Measurements from ENCODE around the gene DEPDC4.
"Not testable (repeated sequence)": the region's sequence is repeated elsewhere in the genome, so short reads cannot be mapped to it uniquely, and the experiment has no call there.

Gene DEPDC4

DNA sequence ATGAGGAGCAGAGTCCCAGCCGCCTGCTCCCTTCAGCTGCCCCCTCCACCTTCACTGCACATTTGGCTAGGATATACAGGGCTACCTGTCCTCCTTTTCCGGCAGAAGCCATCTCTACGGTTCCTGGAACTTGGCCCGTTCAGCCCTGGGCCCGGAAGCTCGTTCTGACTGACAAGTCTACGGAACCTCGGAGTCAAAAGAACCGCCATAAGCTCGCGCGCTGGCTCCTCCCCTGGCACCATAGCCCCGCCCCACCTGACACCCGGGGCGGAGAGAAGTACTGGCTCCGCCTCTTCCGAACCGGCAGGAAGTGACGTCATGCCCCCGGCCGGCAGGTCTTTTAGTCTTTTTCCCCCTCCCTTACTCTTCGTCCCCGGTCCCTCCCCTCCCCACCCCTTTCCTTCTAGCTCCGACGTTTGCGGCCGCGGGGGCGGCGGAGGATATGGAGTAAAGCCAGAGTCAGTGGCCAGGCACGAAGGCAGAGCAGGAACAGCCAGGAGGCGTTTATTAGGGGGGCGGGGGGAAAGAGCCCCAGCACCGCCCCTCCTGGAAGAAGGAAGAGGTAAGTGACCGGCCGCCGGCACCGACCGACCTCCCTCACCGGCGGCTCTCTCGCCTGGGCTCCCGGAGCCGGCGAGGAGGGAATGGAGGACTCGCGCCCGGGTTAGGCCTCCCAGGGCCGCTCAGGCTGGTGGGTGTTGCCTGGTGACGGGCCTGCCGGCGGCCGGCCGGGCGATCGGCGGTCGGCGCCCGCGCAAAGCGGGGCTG, at the start of gene DEPDC4, which contains the start of gene SCYL2:
Gene DEPDC4 (minus strand): TSS at position 245 of the 768 bp plus-strand sequence. CDS start 3 bp downstream, at position 242.
Gene SCYL2 (plus strand): TSS at position 343 of the 768 bp plus-strand sequence. CDS start 15,794 bp downstream, outside the sequence.
- Histone ChIP-seq H2AFZ (ENCODE audit: low read depth, low read length) (peak within 1 kb of the TSS; percentile 92), H3K9ac (ENCODE audit: low read length) (peak within 1 kb of the TSS; percentile 83), H3K4me1 (ENCODE audit: low read length) (peaks cover 16% of the 10 kb centered on the region), H3K36me3 (replicated peaks; ENCODE audit: low read depth, low read length) (no peaks in the 10 kb centered on the region), H3K9me3 (ENCODE audit: insufficient read depth, low read length) (no peaks in the 10 kb centered on the region), H4K20me1 (ENCODE audit: insufficient read depth, low read length) (no peaks in the 10 kb centered on the region), H3K4me2 (ENCODE audit: low read length) (peak within 1 kb of the TSS; percentile 88), H3K4me3 (ENCODE audit: low read length) (peak within 1 kb of the TSS; percentile 93), H3K27me3 (ENCODE audit: low read depth, low read length) (no peaks in the 10 kb centered on the region), H3K79me2 (ENCODE audit: low read length) (peaks cover 44% of the 10 kb centered on the region), H3K27ac (ENCODE audit: low read length) (peak within 1 kb of the TSS; percentile 64)
- TF ChIP-seq EZH2phosphoT487 (IDR thresholded peaks at IDR 0.05; ENCODE audit: low read depth): no peak
- TF ChIP-seq, protein P1, sequence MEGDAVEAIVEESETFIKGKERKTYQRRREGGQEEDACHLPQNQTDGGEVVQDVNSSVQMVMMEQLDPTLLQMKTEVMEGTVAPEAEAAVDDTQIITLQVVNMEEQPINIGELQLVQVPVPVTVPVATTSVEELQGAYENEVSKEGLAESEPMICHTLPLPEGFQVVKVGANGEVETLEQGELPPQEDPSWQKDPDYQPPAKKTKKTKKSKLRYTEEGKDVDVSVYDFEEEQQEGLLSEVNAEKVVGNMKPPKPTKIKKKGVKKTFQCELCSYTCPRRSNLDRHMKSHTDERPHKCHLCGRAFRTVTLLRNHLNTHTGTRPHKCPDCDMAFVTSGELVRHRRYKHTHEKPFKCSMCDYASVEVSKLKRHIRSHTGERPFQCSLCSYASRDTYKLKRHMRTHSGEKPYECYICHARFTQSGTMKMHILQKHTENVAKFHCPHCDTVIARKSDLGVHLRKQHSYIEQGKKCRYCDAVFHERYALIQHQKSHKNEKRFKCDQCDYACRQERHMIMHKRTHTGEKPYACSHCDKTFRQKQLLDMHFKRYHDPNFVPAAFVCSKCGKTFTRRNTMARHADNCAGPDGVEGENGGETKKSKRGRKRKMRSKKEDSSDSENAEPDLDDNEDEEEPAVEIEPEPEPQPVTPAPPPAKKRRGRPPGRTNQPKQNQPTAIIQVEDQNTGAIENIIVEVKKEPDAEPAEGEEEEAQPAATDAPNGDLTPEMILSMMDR (IDR thresholded peaks at IDR 0.05; ENCODE audit: low read depth, low read length): no peak

DNA sequence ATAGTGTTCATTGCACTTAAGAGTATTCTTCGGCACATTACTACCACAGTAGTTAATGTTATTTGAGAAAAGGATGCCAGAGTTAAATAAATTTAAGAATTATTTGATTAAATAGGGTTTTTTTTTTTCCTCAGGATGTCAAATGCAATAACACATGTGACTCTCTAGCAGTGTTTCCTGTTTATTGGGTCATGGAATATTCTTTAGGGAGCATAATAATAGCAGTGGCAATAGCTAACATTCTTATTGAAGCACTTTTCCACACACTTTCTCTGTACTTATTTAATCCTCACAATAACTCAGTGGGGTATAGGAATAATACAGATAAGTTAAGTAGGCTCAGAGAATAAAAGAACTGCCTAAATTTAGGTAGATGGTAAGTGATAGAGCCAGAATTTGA, 44.4 kb upstream of the DEPDC4 start:
- Histone ChIP-seq H3K9ac (ENCODE audit: low read length) (no peak overlapping the region), H3K36me3 (replicated peaks; ENCODE audit: low read depth, low read length) (peaks cover 17% of the 10 kb centered on the region), H3K27ac (ENCODE audit: low read length) (no peak overlapping the region), H3K9me3 (ENCODE audit: insufficient read depth, low read length) (no peaks in the 10 kb centered on the region), H3K4me3 (ENCODE audit: low read length) (no peak overlapping the region), H3K27me3 (ENCODE audit: low read depth, low read length) (no peaks in the 10 kb centered on the region), H3K79me2 (ENCODE audit: low read length) (no peaks in the 10 kb centered on the region), H2AFZ (ENCODE audit: low read depth, low read length) (no peak overlapping the region), H3K4me2 (ENCODE audit: low read length) (no peak overlapping the region), H4K20me1 (ENCODE audit: insufficient read depth, low read length) (no peaks in the 10 kb centered on the region), H3K4me1 (ENCODE audit: low read length) (no peaks in the 10 kb centered on the region)
- TF ChIP-seq, protein P1 (IDR thresholded peaks at IDR 0.05; ENCODE audit: low read depth, low read length): no peak
- no peak for TF ChIP-seq EZH2phosphoT487 (IDR thresholded peaks at IDR 0.05; ENCODE audit: low read depth)

DNA sequence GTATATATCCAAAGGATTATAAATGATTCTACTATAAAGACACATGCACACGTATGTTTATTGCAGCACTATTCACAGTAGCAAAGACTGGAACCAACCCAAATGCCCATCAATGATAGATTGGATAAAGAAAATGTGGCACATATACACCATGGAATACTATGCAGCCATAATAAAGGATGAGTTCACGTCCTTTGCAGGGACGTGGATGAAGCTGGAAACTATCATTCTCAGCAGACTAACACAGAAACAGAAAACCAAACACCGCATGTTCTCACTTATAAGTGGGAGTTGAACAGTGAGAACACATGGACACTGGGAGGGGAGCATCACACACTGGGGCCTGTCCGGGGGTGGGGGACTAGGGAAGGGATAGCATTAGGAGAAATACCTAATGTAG, 41.3 kb upstream of the DEPDC4 start:
- not testable (repeated sequence) for H4K20me1 ChIP-seq (ENCODE audit: insufficient read depth, low read length); H2AFZ ChIP-seq (ENCODE audit: low read depth, low read length); H3K4me1 ChIP-seq (ENCODE audit: low read length); H3K27me3 ChIP-seq (ENCODE audit: low read depth, low read length); H3K27ac ChIP-seq (ENCODE audit: low read length); H3K4me2 ChIP-seq (ENCODE audit: low read length); H3K9me3 ChIP-seq (ENCODE audit: insufficient read depth, low read length); H3K4me3 ChIP-seq (ENCODE audit: low read length); H3K9ac ChIP-seq (ENCODE audit: low read length); H3K79me2 ChIP-seq (ENCODE audit: low read length)
- H3K36me3 ChIP-seq (replicated peaks; ENCODE audit: low read depth, low read length): peaks cover 10% of the 10 kb centered on the region

DNA sequence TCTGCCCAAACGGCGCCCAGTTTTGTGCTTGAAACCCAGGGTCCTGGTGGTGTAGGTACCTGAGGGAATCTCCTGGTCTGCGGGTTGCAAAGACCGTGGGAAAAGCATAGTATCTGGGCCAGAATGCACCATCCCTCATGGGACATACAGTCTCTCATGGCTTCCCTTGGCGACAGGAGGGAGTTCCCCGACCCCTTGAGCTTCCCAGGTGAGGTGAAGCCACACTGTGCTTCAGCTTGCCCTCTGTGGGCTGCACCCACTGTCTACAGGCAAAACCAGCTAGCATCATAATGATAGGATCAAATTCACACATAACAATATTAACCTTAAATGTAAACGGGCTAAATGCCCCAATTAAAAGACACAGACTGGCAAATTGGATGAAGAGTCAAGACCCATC, 37.5 kb upstream of the DEPDC4 start:
- H3K27ac ChIP-seq (ENCODE audit: low read length); H2AFZ ChIP-seq (ENCODE audit: low read depth, low read length); H3K79me2 ChIP-seq (ENCODE audit: low read length); H3K4me3 ChIP-seq (ENCODE audit: low read length); H3K9me3 ChIP-seq (ENCODE audit: insufficient read depth, low read length); H4K20me1 ChIP-seq (ENCODE audit: insufficient read depth, low read length); H3K4me2 ChIP-seq (ENCODE audit: low read length); H3K27me3 ChIP-seq (ENCODE audit: low read depth, low read length); H3K4me1 ChIP-seq (ENCODE audit: low read length); H3K9ac ChIP-seq (ENCODE audit: low read length): not testable (repeated sequence)
- peaks cover 27% of the 10 kb centered on the region for H3K36me3 ChIP-seq (replicated peaks; ENCODE audit: low read depth, low read length)

DNA sequence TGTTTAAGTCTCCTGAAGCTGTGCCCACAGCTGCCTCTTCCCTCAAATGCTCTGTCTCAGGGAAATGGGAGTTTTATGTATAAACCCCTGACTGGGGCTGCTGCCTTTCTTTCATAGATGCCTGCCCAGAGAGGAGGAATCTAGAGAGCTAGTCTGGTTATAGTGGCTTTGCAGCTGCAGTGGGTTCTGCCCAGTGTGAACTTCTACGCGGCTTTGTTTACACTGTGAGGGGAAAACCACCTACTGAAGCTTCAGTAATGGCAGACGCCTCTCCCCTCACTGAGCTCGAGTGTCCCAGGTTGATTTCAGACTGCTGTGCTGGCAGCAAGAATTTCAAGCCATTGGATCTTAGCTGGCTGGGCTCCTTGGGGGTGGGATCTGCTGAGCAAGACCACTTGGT, 37.0 kb upstream of the DEPDC4 start:
- TF ChIP-seq, protein P1 (IDR thresholded peaks at IDR 0.05; ENCODE audit: low read depth, low read length): no peak
- no peak for TF ChIP-seq EZH2phosphoT487 (IDR thresholded peaks at IDR 0.05; ENCODE audit: low read depth)
- no peaks in the 10 kb centered on the region for H3K27me3 ChIP-seq (ENCODE audit: low read depth, low read length)
- no peaks in the 10 kb centered on the region for H4K20me1 ChIP-seq (ENCODE audit: insufficient read depth, low read length)
- no peak overlapping the region for H3K9ac ChIP-seq (ENCODE audit: low read length)
- no peaks in the 10 kb centered on the region for H3K4me1 ChIP-seq (ENCODE audit: low read length)
- no peak overlapping the region for H3K27ac ChIP-seq (ENCODE audit: low read length)
- no peak overlapping the region for H3K4me3 ChIP-seq (ENCODE audit: low read length)
- H3K36me3 ChIP-seq (replicated peaks; ENCODE audit: low read depth, low read length): peaks cover 28% of the 10 kb centered on the region
- no peaks in the 10 kb centered on the region for H3K79me2 ChIP-seq (ENCODE audit: low read length)
- no peak overlapping the region for H2AFZ ChIP-seq (ENCODE audit: low read depth, low read length)
- no peaks in the 10 kb centered on the region for H3K9me3 ChIP-seq (ENCODE audit: insufficient read depth, low read length)
- no peak overlapping the region for H3K4me2 ChIP-seq (ENCODE audit: low read length)

Data from OCI-LY3 (cell line).